ENCODE results near the gene CSNK2A3. TPM values are rescaled to one million over a fixed set of nuclear protein-coding genes. Genes with fewer than 3 reads are reported as not detected.

Gene CSNK2A3
- total RNA-seq, 1 donor from 2014 or later = 17.4 TPM

DNA sequence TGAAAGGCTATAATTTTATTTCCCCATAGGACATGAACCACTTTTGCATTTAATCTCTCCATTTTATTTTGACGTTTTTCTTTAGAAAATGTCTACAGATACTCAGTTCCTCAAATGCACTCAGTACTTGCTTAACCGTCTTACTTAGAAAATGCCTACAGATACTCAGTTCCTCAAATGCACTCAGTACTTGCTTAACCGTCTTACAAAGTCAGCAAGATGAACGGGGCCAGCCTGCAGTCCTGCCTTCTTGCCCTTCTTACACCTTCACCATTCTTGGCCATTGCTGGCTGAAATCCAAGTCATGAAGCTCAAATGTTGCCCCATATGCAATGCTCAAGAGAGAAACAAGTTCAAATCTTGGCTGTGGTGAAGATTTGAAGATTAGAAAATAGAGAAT, 34.1 kb downstream of the CSNK2A3 start:
- H3K4me3 Mint-ChIP-seq (ENCODE audit: unreplicated experiment) = no peak overlapping the region
- H3K36me3 Mint-ChIP-seq (ENCODE audit: unreplicated experiment) = peaks cover 4% of the 10 kb centered on the region
- H3K27me3 Mint-ChIP-seq (ENCODE audit: unreplicated experiment) = peaks cover 2% of the 10 kb centered on the region
- no peak overlapping the region for H3K27ac Mint-ChIP-seq (ENCODE audit: unreplicated experiment)
- no peaks in the 10 kb centered on the region for H3K4me1 Mint-ChIP-seq (ENCODE audit: low read depth, unreplicated experiment)
- TF ChIP-seq, protein P1, sequence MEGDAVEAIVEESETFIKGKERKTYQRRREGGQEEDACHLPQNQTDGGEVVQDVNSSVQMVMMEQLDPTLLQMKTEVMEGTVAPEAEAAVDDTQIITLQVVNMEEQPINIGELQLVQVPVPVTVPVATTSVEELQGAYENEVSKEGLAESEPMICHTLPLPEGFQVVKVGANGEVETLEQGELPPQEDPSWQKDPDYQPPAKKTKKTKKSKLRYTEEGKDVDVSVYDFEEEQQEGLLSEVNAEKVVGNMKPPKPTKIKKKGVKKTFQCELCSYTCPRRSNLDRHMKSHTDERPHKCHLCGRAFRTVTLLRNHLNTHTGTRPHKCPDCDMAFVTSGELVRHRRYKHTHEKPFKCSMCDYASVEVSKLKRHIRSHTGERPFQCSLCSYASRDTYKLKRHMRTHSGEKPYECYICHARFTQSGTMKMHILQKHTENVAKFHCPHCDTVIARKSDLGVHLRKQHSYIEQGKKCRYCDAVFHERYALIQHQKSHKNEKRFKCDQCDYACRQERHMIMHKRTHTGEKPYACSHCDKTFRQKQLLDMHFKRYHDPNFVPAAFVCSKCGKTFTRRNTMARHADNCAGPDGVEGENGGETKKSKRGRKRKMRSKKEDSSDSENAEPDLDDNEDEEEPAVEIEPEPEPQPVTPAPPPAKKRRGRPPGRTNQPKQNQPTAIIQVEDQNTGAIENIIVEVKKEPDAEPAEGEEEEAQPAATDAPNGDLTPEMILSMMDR (IDR thresholded peaks at IDR 0.05; ENCODE audit: partially characterized antibody, unreplicated experiment) = no peak
- H3K9me3 Mint-ChIP-seq (ENCODE audit: unreplicated experiment) = no peaks in the 10 kb centered on the region
- no peak for DNase-seq

DNA sequence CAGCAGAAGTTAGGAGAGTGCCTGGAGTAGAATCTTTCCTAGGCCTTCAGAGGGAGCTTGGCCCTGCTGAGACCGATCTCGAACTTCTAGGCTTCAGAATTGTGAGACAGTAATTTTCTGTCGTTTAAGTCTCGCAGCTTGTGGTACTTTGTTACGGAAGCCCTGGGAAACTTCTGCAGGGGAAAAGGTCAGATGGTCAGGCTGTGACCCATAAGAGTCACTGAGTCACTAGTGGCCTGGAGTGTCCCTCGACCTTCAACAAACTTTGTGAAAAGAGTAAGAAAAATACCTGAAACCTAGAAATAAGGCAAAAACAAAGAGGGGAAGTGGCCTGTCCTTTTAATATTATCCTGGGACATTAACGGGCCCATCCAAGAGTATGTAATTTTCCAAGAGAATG, 34.6 kb downstream of the CSNK2A3 start:
- no peak for DNase-seq
- TF ChIP-seq, protein P1 (IDR thresholded peaks at IDR 0.05; ENCODE audit: partially characterized antibody, unreplicated experiment) = no peak
- no peaks in the 10 kb centered on the region for H3K36me3 Mint-ChIP-seq (ENCODE audit: unreplicated experiment)

DNA sequence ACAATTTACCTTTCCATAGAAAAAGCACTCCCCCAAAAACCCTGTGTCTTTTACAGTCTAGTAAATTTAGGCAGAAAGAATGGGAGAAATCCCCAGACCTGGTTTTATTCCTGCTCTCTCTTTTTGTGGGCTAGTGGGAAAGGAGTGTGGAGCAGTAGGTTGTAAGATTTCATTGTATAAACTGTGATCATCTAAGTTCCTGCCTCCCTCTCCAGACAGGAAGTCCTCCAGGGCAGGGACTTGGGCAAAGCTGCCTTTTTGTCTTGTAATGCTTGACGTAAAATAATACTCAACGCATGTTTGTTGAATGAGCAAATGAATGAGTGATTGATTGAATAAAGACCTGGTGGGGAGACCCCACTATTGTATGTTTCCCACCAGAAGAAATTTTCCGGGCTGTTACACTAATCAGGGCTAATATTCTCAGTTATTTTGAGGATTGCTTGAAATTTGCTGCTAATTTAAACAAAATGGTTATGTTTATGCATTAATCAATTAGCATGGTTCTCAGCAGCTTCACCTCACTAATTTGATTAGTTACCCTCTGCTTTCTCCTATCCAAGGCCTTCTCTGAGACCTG, 36.3 kb downstream of the CSNK2A3 start:
- Mint-ChIP-seq H3K27ac (ENCODE audit: unreplicated experiment) (no peak overlapping the region), H3K4me3 (ENCODE audit: unreplicated experiment) (no peak overlapping the region), H3K9me3 (ENCODE audit: unreplicated experiment) (peaks cover 2% of the 10 kb centered on the region), H3K4me1 (ENCODE audit: low read depth, unreplicated experiment) (no peaks in the 10 kb centered on the region), H3K27me3 (ENCODE audit: unreplicated experiment) (peaks cover 2% of the 10 kb centered on the region), H3K36me3 (ENCODE audit: unreplicated experiment) (no peaks in the 10 kb centered on the region)
- TF ChIP-seq, protein P1 (IDR thresholded peaks at IDR 0.05; ENCODE audit: partially characterized antibody, unreplicated experiment) = no peak
- no peak for DNase-seq

More for the DNA sequence above, 34.6 kb downstream of the CSNK2A3 start:
- no peaks in the 10 kb centered on the region for H3K4me1 Mint-ChIP-seq (ENCODE audit: low read depth, unreplicated experiment)
- H3K27me3 Mint-ChIP-seq (ENCODE audit: unreplicated experiment) = peaks cover 2% of the 10 kb centered on the region
- no peaks in the 10 kb centered on the region for H3K9me3 Mint-ChIP-seq (ENCODE audit: unreplicated experiment)
- H3K27ac Mint-ChIP-seq (ENCODE audit: unreplicated experiment) = no peak overlapping the region
- no peak overlapping the region for H3K4me3 Mint-ChIP-seq (ENCODE audit: unreplicated experiment)

DNA sequence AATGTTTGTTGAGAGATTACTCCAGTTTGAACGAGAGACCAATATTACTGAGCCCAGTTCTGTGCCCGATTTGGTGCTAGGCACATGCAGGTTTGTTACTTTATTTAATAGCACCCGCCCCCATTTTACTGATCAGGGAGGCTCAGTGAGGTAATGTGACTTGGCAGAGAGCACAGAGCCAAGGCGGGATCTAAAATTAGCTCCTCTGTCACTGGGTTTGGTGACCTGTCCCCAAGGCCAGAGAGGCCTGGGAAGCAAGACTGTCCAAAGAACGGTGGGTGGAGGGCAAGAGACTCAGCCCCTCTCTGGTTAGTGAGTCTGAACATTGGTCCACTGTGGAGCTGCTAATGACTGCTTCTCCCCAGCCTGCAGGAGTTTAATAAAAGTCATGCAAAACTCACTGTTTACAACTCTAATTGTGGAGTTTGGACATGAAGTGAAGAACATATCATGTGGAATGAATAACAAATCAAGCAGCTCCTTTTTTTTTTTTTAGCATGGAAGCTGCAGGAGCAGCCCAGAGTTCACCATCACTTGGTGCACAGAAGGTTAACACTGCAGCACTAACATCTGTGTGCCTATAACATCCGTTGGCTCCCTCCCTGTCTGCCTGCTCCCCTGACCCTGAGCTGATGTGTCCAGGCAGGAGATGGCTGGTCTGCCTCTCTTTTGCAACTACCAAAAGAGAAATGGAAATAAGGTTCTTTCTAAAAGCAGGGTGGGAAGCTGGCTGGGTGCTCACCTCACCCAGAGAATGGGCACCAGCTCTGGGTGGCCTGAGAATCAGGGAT, 39.0 kb downstream of the CSNK2A3 start:
- Mint-ChIP-seq H3K9me3 (ENCODE audit: unreplicated experiment) (peaks cover 2% of the 10 kb centered on the region), H3K27me3 (ENCODE audit: unreplicated experiment) (no peaks in the 10 kb centered on the region), H3K36me3 (ENCODE audit: unreplicated experiment) (no peaks in the 10 kb centered on the region), H3K27ac (ENCODE audit: unreplicated experiment) (no peak overlapping the region), H3K4me1 (ENCODE audit: low read depth, unreplicated experiment) (no peaks in the 10 kb centered on the region), H3K4me3 (ENCODE audit: unreplicated experiment) (no peak overlapping the region)
- TF ChIP-seq, protein P1 (IDR thresholded peaks at IDR 0.05; ENCODE audit: partially characterized antibody, unreplicated experiment) = no peak
- DNase-seq = no peak

DNA sequence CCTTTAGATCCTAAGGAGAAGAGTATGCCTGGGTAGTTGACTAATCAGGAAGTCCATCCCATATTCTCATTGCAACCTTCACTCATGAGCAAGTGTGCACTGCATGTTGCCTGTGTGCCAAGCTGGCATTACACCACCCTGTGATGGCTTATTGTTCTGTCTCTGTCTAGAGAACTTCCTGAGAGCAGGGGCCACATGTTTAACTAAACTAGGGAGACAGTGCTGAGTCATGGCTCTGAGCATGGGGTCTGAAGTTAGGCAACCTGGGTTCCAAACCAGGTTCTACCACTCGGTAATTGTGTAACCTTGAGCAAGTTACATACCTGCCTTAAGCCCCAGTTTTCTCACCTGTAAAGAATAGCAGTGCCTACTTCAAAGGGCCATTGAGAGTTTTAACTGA, 39.6 kb downstream of the CSNK2A3 start:
- TF ChIP-seq, protein P1 (IDR thresholded peaks at IDR 0.05; ENCODE audit: partially characterized antibody, unreplicated experiment) = no peak
- DNase-seq = no peak
- H3K27ac Mint-ChIP-seq (ENCODE audit: unreplicated experiment) = no peak overlapping the region
- no peaks in the 10 kb centered on the region for H3K4me1 Mint-ChIP-seq (ENCODE audit: low read depth, unreplicated experiment)
- H3K36me3 Mint-ChIP-seq (ENCODE audit: unreplicated experiment) = no peaks in the 10 kb centered on the region
- peaks cover 2% of the 10 kb centered on the region for H3K9me3 Mint-ChIP-seq (ENCODE audit: unreplicated experiment)
- H3K27me3 Mint-ChIP-seq (ENCODE audit: unreplicated experiment) = no peaks in the 10 kb centered on the region
- H3K4me3 Mint-ChIP-seq (ENCODE audit: unreplicated experiment) = no peak overlapping the region

Measured in glutamatergic neuron (in vitro differentiated cells).